NCI-H1436 treated with DMSO at 0.1 percent for 48 hours (cell line): Measurements from ENCODE around the gene TANC1.

Source experiments
- DNase-seq: peaks from one replicate; lab custom pipeline; 2025; lab: John Stamatoyannopoulos, UW

Gene TANC1

DNA sequence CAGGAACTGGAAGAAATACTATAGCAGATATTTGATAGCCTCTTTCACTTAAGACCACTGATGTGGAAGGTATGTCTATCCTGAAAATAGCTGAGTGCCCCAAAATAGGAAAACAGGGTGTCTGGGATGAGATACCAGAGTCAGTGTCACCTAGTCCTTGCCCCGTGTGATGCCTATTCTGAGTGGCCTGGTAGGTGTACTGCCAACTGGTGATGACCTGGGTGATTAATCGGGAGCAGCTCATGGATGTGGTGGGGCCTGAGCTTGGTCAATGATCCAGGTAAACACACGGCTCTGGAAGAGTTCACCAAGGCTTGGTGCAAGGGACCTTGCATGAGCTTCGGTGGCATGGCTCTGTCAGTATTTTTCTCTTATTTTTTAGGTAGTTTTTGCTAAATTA, 95.2 kb downstream of the TANC1 start:
- DNase-seq = no peak

DNA sequence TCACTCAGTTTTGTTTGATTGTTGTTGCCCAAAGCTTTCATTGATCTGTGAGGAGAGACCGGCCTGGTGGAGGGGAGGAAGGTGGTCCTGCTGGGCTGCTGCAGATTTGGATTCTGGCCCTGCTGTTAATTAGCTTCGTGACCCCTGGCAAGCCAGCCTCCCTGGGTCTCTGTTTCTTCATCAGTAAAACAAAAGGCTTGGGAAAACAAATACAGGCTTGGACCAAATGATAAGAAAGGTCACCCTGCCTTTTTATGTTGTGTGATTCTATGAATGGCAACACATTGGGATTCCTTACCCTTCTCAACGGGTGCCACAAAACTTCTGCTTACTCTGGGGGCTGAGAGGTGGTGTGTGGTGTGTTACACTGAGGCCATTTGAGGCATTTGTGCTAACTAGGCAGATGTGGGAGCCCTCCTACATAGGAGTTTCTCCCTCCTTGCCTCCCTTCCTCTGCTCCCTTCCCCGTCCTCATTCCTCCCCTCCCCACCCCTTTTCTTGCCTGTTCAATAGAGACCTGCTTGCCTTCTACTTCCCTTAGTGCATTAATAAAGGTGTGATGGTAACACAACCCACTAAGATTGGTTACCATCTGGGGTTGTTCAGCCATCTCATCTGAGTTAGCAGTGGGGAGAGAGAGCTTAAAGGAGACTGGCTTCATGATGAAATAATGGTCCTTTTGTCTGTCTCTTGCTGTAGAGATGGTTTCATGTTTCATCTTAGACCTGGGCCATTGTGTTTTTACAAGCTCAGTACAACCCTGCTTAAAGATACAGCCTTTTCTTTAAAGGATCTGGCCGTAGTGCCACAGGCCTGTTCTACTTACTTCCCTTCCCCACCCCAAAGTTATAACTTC, 96.2 kb downstream of the TANC1 start:
- no peak for DNase-seq

DNA sequence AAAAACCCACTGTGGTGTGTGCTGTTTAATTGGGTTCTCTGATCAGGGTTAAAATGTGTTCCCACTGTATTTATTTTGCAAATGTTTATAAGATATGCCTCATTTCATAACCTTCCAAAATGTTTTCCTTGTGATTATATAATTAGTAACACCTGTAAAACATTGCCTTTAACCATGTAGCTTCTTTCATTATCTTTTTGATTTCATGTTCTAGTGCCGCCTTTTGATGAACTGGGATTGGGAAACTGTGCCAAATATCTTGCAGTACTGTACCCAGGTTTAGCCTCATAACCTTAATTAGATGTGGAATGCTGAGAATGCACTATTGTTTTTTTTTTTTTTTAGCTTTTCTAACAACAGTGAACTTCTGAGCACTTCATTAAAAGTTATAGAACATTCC, 96.9 kb downstream of the TANC1 start:
- DNase-seq = no peak

DNA sequence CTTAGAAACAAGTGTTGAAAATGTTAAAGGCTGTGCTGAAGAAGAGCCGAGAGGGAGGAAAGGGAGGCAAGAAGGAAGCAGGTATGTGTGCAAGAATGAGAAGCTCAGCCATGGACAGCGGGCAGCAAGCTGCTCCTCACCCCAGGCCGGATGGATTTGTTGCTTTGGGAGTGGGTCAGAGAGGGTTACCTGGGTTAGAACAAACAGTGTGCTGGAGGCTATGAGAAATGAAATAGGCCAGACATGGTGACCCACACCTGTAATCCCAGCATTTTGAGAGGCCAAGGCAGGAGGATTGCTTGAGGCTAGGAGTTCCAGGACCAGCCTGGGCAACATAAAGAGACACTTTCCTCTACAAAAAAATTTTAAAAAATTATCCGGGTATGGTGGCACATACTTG, 97.5 kb downstream of the TANC1 start:
- DNase-seq = no peak

DNA sequence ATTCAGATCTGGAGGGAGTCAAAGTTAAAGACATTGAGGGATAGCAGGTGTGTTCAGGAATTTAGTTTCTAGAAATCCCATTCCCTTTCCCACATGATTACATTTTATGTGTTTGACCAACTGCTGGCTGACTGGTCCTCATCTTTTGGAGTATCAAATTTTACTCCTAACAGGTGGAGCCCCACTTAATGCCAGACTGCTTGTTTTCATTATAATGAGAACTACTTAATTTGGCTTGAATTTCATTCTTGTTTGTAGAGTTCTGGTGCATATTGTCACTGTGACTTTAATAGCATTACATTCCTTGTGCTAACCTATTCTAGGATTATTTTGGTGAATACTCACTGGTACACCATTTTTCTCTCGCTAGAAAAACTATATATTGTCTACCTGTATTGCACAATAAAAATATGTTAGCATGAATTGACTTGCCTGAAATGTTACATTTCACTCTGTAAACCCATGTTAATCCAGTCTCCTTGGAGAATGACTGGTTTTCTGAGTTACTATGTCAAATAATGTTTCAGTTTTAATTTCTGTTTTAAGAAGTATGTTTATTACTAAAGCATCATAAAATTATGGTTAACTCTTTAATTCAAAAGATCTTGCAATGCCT, 98.2 kb downstream of the TANC1 start:
- no peak for DNase-seq

DNA sequence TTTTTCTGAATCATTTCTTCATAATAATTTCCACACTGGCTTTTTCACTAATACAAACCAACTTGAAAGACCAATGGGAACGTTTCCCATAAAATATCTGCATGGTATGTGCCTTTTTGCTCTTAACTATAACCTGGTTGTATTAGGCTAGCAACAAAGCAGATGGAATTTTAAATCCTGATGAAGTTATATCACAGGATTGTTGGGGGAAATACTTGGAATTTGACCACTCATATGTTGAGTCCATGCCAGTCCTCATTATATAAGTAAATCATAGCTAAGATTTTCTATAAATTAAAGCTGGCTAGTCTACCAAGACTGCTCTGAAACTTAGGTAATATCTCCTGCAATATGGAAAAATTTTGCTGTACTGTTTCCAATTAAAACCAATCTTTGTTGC, 99.5 kb downstream of the TANC1 start:
- DNase-seq = no peak

DNA sequence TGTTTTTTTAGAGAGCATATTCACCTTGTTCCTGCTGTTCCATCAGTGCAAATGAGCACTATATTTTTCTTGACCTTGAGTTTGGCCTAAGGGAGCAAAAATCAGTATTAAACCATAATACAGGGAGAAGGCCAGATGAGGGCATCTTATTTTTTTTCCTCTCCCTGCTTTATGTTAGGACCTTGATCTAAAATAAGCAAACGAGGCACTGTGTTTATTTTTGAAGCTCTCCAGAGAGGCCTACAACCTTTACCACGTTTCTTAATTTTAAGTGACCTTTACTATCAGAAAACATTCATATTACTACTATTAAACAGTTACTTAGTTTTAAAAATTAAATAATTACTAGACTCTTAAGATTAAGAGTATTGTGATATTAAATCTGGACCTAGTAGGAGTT, 100.8 kb downstream of the TANC1 start:
- no peak for DNase-seq

DNA sequence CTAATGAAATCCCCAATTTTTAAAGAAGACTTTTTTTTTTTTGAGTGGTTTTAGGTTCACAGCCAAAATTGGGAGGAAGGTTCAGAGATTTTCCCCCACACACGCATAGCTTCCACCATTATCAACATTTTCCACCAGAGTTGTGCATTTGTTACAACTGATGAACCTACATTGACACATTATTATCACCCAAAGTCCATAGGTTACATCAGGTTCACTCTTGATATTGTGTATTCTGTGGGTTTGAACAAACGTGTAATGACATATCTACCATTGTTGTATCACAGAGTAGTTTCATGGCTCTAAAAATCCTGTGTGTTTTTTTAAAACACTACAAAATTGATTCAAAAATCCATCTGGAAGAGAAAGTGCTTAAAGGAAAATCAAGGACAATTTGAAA, 101.8 kb downstream of the TANC1 start:
- DNase-seq = no peak

DNA sequence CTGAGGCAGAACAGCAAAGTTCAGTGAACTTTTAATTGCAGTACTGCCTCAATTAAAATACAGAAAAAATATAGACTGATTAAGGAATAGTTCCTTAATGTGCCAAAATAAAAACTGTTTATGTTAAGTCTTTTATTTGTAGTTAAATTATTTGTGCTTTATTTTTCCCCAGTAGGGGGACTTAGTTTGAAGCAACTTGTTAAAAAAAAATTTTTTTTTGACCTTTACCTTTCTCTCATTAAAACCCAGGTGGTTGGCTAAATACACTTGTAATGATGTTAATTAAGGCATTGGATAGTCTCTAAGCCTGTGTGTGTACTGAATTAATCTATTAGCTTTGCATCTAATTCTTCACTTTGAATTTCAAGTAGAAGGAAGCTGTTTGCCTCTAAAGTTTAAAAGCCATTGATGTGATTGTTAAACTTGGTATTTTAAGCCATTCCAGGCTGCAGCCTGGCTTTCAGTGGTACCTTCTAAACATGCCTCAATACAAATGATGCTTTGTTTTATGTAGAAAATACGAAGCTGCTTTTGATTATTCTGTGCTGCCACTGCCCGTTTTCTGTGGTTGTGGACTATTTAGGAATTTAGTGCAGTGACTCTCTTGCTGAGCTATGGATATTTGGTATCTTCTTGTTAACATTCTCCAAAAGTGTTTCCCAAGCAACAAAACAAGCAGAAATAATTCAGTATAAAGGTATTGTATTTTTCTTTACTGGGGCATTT, 102.9 kb downstream of the TANC1 start:
- no peak for DNase-seq

DNA sequence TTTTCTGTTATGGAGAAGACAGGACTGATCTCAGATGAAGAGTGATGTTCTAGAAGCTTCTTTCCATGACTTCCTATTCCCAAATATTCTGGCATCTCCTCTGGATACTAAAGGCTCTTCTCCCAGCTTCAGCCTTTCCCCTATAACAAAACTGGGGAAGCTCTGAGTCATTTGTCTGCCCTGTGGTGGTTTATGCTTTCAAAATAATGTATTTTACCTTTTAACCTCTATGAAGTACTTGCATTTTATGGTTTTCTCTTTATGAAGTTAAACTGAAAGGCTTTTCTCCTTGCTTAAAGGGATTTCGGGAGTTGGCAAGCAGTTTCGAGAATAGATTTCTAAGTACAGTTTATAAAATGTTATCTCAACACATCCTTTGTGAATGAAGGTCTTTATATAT, 104.4 kb downstream of the TANC1 start:
- no peak for DNase-seq

DNA sequence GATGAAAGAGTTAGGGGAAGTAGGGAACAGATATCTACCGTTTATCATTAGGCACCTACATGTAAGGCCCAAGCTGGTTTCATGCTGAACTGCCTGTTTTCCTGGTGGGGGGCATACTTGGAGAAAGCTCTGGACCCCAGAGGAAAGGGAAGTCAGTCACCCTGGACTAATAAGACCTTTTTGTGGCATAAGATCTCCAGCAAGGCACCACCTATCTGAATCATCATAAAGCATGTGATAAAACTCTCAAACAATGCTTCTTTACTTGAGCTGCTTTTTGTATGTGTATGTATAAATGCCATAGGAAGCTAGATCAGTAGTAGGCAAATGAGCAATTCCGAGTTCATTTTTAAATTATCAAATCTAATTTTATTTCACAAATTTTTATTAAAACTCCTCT, 104.8 kb downstream of the TANC1 start:
- DNase-seq = no peak

DNA sequence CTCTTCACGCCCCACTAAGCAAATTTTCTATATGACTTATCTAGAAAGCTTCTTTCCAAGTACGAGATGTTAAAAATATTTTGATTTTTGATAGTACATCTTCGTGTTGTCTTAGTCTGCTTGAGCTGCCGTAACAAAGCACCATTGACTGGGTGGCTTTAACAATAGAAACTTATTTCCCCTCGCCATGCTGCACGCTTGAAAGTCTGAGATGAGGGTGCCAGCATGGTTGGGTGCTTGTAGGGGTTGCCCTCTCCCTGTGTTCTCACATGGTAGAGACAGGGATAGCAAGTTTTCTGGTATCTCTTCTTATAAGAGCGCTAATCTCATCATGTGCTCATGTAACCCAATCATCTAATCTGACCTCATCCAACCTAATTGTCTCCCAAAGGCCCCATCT, 106.2 kb downstream of the TANC1 start:
- DNase-seq = no peak

DNA sequence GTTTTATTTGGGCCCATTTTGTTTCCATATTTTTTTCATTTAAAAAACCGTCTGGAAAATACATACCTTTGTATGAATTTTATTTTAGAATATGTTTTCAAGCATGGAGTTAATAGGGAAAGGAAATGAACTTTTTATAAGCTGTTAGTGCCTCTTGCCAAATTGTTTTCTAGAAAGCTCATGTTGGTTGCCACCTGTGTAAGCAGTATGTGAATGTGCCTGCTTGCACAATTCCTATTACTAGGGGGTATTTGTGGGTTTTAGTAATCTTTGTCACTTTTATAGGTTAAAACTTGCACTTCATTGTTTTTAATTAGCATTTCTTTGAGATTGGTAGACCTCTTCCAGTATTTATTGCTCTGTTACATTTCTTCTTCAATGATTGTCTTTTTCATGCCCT, 107.3 kb downstream of the TANC1 start:
- DNase-seq = no peak

DNA sequence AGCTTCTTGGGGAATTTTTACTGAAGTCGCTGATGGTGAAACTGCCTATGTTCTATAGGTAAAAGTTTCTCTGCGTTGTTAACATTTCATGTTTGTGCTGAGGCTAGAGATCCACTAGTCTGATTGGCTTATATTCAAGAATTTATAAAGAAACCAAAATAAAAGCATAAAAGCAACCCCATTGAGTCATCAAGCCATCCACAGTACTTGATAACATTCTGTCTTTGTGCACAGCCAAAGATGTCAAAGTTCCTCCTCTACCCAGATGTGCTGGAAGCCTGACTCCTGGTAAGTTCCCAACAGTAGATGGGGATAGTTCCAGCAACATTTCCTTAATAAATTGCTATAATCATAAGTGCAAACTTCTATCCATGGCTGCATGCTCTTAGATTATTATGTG, 107.8 kb downstream of the TANC1 start:
- no peak for DNase-seq

DNA sequence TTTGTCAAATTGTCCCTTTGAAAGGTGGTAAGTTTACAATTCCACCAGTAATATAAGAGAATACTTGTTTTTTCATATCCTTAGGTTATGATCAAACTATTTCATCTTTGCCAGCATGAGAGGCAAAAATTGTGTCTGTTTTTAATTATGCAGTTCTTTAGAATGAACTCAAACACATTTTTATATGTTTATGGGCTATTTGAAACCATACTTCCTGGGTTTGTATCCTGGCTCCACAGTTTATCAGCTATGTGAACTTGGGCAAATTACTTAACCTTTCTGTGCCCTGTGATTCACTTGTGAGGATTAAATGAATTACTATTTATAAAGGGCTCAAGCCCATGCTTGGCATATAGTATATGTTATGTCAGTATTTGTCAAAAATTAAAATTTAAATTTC, 109.4 kb downstream of the TANC1 start:
- DNase-seq = no peak

DNA sequence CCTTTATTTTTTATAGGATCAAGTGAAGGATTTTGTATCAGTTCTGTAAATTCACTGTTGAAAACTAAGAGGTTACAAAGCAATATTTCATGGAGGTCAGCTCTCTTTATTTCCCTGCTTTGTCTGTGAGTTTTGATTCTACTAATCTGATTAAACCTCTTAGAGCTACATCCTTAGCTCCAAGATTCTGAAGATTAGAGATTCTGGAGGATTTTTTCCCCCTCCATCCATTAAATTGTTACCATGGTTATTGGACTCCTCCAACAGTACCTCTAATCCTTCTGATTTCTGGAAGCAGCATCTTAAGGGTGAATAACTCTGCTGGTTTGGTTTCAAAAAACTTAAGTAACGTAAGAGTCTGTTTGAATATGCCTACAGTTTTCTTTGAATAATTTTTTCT, 110.0 kb downstream of the TANC1 start:
- no peak for DNase-seq

DNA sequence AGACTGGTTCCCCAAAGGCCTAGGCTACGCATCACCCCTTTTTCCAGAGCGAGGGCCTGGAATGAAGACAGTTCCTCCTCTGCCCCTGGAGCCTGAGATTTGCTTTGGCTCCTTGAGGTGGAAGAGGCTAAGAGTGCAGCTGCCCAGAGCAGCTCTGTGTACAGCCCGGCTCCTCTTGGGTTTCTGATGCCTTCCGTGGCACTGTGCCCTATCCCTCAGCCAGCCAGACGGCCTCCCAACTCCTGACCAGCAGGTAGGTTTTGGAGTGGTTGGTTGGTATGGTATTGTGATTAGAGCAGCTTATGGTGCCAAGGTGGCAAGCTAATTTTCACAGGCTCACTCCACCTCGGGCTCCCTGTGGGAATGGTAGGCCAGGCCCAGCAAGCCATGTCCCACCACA, 112.2 kb downstream of the TANC1 start:
- DNase-seq = no peak

DNA sequence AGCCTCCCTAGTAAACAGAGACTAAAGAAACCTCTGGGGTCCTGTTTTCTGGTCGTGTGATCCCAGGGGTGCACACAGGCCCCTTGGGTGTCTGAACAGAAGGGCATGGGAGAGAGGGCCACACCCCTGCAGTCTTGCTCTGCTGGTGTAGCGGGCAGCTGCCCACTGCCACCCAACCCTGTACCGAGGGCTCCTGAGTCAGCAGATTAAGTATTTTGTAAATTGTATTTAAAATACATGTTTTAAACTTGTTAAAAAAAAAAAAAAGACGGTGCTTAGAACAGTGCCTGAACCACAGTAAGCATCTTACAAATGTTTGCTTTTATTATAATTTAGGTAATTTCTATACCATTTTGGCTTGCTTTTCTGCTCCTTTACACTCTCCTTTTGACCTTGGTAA, 113.7 kb downstream of the TANC1 start:
- no peak for DNase-seq

DNA sequence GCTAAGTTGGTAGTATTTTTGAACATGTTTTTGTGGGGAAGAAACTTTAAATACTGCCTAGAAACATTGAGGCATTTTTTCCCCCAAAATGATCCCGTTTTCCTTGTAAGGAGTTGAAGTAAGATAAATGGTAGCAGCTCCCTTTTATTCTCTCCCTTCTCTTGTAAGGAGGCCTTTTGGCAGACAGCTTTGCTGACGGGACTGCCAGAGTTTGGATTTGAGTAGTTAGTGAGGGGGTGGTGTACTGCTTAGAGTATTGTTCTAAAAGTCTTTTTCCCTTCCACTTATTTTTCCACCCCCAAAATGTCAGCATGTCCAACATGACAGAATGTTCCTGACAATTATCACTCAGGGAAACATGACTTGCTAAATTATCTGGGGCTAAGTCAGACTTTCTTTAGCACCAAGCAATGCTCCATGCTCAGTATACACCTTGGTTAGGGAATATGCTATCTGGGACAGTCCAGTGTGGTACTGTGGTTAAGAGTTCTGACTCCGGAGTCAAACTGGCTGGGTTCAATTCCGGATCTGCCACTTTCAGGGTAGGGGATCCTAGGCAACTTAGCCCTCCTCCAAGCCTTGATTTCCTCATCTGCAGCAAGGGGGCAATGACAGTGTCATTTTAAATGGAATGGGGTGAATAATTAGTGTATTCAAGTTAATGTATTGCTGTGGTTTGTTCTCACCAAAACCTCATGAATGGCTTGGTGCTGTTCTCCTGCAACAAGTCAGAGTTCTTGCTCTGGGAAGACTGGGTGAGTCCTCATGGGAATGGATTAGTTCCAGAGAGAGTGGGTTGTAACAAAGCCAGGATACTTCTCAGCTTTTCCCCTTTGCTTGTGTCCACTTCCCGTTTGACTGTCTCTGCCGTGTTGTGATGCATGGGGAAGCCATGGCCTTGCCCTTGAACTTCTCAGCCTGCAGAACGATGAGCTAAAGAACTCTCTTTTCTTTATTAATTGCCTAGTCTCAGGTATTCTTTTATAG, 116.2 kb downstream of the TANC1 start:
- no peak for DNase-seq

DNA sequence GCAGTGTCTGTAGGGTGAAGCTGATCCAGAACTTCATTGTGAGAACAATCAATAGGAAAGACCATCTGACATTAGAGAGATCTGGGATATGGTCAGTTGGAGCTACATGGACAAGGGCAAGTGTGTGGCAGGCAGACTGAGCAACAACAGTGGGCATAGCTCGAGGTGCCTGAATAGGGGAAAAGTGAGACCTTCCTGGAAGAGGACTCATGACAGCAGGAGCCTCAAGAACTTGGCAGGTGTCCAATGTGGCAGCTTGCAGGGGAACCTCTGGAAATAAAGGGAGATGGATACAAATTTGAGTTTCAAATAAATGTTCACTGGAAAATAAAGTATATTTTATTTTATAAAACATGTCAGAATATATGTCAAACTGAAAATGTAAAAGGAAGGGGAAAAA, 117.9 kb downstream of the TANC1 start:
- DNase-seq = no peak

DNA sequence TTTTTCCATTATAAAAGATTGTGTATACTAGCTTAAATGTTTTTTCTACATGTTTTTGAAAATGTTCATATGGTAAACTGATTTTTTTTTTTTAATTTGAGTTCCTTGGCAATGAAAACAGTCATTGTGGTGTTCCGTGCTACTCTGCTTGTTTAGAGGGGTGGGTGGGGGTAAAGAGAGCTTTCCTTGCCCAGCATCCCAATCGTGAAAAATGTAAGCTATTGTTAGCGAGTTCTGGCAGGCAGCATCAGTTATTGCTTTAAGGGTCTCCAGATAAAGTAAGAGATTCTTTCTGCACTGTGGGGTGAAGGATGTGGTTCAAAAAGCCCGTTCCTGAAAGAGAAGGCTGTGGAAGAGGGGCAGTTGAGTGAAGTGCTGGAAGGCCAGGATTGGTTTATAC, 118.4 kb downstream of the TANC1 start:
- DNase-seq = no peak

DNA sequence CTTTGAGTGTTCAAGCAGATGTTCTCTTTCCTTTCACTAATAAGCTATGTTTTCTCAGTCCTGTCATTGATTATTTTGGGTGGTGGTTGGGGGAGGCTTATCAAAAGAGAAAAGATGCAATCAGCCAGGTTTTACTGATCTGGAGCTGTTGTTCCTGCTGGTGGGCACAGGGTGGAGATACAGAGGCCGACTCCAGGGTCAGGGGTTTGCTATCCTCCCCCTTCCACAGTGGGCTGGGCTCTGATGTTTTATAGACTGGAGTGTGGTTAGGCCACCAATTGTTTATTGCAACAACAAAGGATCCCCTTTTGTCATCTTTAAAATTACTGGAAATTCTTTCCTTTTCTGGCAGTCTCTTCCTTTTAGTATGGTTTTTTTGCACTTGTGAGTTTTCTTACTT, 120.5 kb downstream of the TANC1 start:
- DNase-seq = no peak
